SK-N-SH (cell line): ENCODE data around the gene CTTNBP2NL.

Experiments used
- CTCF ChIP-seq: fragments of 200-600 bp; sonication (generic); IDR thresholded peaks from 2 replicates; pipeline ENCODE4 v1.6.1; 2017; ENCODE audit warnings: antibody characterized with exemption, mild to moderate bottlenecking, moderate library complexity
- EP300 ChIP-seq, 2 experiments: IDR thresholded peaks; 2 replicates each; pipeline versions ENCODE4 v1.4.0 to v1.6.1; 2012; ENCODE audit warnings: borderline replicate concordance in 1 of 2, low read depth in 1 of 2, low read length in 1 of 2
- EZH2phosphoT487 ChIP-seq: fragments of 200-600 bp; sonication (generic); IDR thresholded peaks from 2 replicates; pipeline ENCODE4 v1.6.1; 2017; ENCODE audit warnings: low read depth, mixed run types, mild to moderate bottlenecking, antibody characterized with exemption, moderate library complexity, borderline replicate concordance
- JUND ChIP-seq: IDR thresholded peaks from 2 replicates; pipeline ENCODE4 v1.4.0; 2012
- MAX ChIP-seq: IDR thresholded peaks from 2 replicates; pipeline ENCODE4 v1.4.0; 2012; ENCODE audit warnings: low read depth
- REST ChIP-seq: IDR thresholded peaks from 2 replicates; pipeline ENCODE4 v1.6.1; 2012; ENCODE audit warnings: mild to moderate bottlenecking, low read depth, low read length, moderate library complexity
- RFX5 ChIP-seq: IDR thresholded peaks from 2 replicates; pipeline ENCODE4 v1.6.1; 2012; ENCODE audit warnings: mild to moderate bottlenecking, improper control_type of control experiment, low read length
- RXRA ChIP-seq: IDR thresholded peaks from 2 replicates; pipeline ENCODE4 v1.4.0; 2012; ENCODE audit warnings: low read depth, mild to moderate bottlenecking, borderline replicate concordance

- TF ChIP-seq CTCF (no peak), MAX (no peak), EP300 (IDR thresholded peaks at IDR 0.05; ENCODE audit: borderline replicate concordance in 1 of 2, low read depth in 1 of 2, low read length in 1 of 2) (no peak), EZH2phosphoT487 (no peak), RFX5 (no peak), RXRA (no peak), JUND (no peak), REST (no peak)
These were observed 82.3 kb downstream of the CTTNBP2NL start for GRCh38 chr1:112478314-112478713.
